ENCODE measurements around the gene KANSL1. TPM values are rescaled to one million over a fixed set of nuclear protein-coding genes. Genes with fewer than 3 reads are reported as not detected.

KANSL1 gene
- total RNA-seq, 1 experiment from 2014 or later = 72.7 TPM

DNA sequence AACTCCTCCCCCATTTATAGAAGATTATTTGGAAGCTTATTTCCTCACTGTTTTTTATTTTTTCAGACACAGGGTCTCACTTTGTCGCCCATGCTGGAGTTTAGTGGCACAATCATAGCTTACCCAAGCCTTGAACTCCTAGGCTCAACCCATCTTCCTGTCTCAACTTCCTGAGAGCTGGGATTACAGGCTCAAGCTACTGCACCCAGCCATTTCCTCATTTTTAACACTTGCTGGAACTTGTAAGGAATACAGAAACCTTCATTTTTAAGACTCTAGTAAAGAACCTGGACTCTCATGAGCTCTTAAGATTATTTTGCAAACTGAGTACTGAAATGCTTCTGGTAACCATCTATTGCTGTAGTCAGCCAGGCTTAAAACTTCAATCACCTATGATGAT is 29.9 kb downstream of the KANSL1 start:
- no peak overlapping the region for H3K4me3 Mint-ChIP-seq
- no peak for DNase-seq (ENCODE audit: low spot score)
- H3K36me3 Mint-ChIP-seq = no peaks in the 10 kb centered on the region; the same call in 1 of the 2 replicates
- no peak for ATAC-seq
- ChIA-PET CTCF (interaction anchor here (0.6 to 1.1 kb wide), 3 partner anchors 23 to 91 kb away, joined by 3 to 4 read pairs (median 3); no protein-coding TSS in a partner anchor), POLR2A (interaction anchor here (1.2 kb wide), 1 partner anchor 30 kb away, joined by 3 read pairs; the partner anchor contains the start of gene KANSL1)
- H3K4me1 Mint-ChIP-seq = peaks cover 69% of the 10 kb centered on the region
- no peak overlapping the region; the same call in 1 of the 2 replicates for H3K27ac Mint-ChIP-seq
- H3K9me3 Mint-ChIP-seq = no peaks in the 10 kb centered on the region
- no peaks in the 10 kb centered on the region for H3K27me3 Mint-ChIP-seq (ENCODE audit: low read depth)
- TF ChIP-seq, protein P1, sequence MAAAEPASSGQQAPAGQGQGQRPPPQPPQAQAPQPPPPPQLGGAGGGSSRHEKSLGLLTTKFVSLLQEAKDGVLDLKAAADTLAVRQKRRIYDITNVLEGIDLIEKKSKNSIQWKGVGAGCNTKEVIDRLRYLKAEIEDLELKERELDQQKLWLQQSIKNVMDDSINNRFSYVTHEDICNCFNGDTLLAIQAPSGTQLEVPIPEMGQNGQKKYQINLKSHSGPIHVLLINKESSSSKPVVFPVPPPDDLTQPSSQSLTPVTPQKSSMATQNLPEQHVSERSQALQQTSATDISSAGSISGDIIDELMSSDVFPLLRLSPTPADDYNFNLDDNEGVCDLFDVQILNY (CRISPR knock-in tag; IDR thresholded peaks at IDR 0.05) = no peak
- no peak for TF ChIP-seq ZNF671 (CRISPR knock-in tag; IDR thresholded peaks at IDR 0.05)
- TF ChIP-seq ZNF396 (CRISPR knock-in tag; IDR thresholded peaks at IDR 0.05; ENCODE audit: borderline replicate concordance) = no peak
- TF ChIP-seq CBFB (CRISPR knock-in tag; IDR thresholded peaks at IDR 0.05; ENCODE audit: low read depth) = no peak
- TF ChIP-seq, protein P2, sequence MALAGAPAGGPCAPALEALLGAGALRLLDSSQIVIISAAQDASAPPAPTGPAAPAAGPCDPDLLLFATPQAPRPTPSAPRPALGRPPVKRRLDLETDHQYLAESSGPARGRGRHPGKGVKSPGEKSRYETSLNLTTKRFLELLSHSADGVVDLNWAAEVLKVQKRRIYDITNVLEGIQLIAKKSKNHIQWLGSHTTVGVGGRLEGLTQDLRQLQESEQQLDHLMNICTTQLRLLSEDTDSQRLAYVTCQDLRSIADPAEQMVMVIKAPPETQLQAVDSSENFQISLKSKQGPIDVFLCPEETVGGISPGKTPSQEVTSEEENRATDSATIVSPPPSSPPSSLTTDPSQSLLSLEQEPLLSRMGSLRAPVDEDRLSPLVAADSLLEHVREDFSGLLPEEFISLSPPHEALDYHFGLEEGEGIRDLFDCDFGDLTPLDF (CRISPR knock-in tag; IDR thresholded peaks at IDR 0.05) = no peak
- TF ChIP-seq, protein P3, sequence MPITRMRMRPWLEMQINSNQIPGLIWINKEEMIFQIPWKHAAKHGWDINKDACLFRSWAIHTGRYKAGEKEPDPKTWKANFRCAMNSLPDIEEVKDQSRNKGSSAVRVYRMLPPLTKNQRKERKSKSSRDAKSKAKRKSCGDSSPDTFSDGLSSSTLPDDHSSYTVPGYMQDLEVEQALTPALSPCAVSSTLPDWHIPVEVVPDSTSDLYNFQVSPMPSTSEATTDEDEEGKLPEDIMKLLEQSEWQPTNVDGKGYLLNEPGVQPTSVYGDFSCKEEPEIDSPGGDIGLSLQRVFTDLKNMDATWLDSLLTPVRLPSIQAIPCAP (CRISPR knock-in tag; IDR thresholded peaks at IDR 0.05) = no peak
- no peak for TF ChIP-seq TEAD1 (CRISPR knock-in tag; IDR thresholded peaks at IDR 0.05)
- no peak for TF ChIP-seq TP53 (CRISPR knock-in tag; IDR thresholded peaks at IDR 0.05)
- no peak for TF ChIP-seq SMAD3 (CRISPR knock-in tag; IDR thresholded peaks at IDR 0.05; ENCODE audit: borderline replicate concordance)
- no peak for TF ChIP-seq FOXK1 (CRISPR knock-in tag; IDR thresholded peaks at IDR 0.05)
- TF ChIP-seq NFATC4 (CRISPR knock-in tag; IDR thresholded peaks at IDR 0.05) = no peak
- TF ChIP-seq, protein P4, sequence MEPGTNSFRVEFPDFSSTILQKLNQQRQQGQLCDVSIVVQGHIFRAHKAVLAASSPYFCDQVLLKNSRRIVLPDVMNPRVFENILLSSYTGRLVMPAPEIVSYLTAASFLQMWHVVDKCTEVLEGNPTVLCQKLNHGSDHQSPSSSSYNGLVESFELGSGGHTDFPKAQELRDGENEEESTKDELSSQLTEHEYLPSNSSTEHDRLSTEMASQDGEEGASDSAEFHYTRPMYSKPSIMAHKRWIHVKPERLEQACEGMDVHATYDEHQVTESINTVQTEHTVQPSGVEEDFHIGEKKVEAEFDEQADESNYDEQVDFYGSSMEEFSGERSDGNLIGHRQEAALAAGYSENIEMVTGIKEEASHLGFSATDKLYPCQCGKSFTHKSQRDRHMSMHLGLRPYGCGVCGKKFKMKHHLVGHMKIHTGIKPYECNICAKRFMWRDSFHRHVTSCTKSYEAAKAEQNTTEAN (CRISPR knock-in tag; IDR thresholded peaks at IDR 0.05) = no peak
- no peak for TF ChIP-seq ZNF317 (CRISPR knock-in tag; IDR thresholded peaks at IDR 0.05; ENCODE audit: borderline replicate concordance, low read depth)
- TF ChIP-seq, protein P5, sequence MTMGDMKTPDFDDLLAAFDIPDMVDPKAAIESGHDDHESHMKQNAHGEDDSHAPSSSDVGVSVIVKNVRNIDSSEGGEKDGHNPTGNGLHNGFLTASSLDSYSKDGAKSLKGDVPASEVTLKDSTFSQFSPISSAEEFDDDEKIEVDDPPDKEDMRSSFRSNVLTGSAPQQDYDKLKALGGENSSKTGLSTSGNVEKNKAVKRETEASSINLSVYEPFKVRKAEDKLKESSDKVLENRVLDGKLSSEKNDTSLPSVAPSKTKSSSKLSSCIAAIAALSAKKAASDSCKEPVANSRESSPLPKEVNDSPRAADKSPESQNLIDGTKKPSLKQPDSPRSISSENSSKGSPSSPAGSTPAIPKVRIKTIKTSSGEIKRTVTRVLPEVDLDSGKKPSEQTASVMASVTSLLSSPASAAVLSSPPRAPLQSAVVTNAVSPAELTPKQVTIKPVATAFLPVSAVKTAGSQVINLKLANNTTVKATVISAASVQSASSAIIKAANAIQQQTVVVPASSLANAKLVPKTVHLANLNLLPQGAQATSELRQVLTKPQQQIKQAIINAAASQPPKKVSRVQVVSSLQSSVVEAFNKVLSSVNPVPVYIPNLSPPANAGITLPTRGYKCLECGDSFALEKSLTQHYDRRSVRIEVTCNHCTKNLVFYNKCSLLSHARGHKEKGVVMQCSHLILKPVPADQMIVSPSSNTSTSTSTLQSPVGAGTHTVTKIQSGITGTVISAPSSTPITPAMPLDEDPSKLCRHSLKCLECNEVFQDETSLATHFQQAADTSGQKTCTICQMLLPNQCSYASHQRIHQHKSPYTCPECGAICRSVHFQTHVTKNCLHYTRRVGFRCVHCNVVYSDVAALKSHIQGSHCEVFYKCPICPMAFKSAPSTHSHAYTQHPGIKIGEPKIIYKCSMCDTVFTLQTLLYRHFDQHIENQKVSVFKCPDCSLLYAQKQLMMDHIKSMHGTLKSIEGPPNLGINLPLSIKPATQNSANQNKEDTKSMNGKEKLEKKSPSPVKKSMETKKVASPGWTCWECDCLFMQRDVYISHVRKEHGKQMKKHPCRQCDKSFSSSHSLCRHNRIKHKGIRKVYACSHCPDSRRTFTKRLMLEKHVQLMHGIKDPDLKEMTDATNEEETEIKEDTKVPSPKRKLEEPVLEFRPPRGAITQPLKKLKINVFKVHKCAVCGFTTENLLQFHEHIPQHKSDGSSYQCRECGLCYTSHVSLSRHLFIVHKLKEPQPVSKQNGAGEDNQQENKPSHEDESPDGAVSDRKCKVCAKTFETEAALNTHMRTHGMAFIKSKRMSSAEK (CRISPR knock-in tag; IDR thresholded peaks at IDR 0.05; ENCODE audit: borderline replicate concordance) = no peak
- TF ChIP-seq, protein P6, sequence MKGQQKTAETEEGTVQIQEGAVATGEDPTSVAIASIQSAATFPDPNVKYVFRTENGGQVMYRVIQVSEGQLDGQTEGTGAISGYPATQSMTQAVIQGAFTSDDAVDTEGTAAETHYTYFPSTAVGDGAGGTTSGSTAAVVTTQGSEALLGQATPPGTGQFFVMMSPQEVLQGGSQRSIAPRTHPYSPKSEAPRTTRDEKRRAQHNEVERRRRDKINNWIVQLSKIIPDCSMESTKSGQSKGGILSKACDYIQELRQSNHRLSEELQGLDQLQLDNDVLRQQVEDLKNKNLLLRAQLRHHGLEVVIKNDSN (CRISPR knock-in tag; IDR thresholded peaks at IDR 0.05) = no peak
- TF ChIP-seq, protein P7, sequence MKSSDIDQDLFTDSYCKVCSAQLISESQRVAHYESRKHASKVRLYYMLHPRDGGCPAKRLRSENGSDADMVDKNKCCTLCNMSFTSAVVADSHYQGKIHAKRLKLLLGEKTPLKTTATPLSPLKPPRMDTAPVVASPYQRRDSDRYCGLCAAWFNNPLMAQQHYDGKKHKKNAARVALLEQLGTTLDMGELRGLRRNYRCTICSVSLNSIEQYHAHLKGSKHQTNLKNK (CRISPR knock-in tag; IDR thresholded peaks at IDR 0.05) = no peak
- no peak for TF ChIP-seq FOXP1 (CRISPR knock-in tag; IDR thresholded peaks at IDR 0.05; ENCODE audit: borderline replicate concordance)

Measured in WTC11 (cell line).